H1 (cell line): ENCODE data around the gene SIX3. TPM values are rescaled to one million over a fixed set of nuclear protein-coding genes. Genes with fewer than 3 reads are reported as not detected.

Source experiments
- CHD7 ChIP-seq: fragments of 300-600 bp; sonication (generic); IDR thresholded peaks from 2 replicates; pipeline ENCODE4 v1.7.1; 2012; ENCODE audit warnings: low read length, moderate library complexity, mild to moderate bottlenecking, inconsistent platforms; ENCODE audit not compliant: insufficient replicate concordance
- CTBP2 ChIP-seq: IDR thresholded peaks from 2 replicates; pipeline ENCODE4 v1.7.0; 2011; ENCODE audit warnings: borderline replicate concordance, mild to moderate bottlenecking, moderate library complexity, mixed read lengths, low read length; ENCODE audit not compliant: insufficient read depth, insufficient read length
- EP300 ChIP-seq, 2 experiments: IDR thresholded peaks; 1 replicate in 1 of 2; 2 replicates in 1 of 2; pipeline ENCODE4 v1.6.1; 2011 to 2012; ENCODE audit warnings: low read depth in 2 of 2, low read length in 2 of 2, mild to moderate bottlenecking in 2 of 2, borderline replicate concordance in 1 of 2, inconsistent platforms in 1 of 2, moderate library complexity in 1 of 2
- EZH2 ChIP-seq: fragments of 200-600 bp; sonication (generic); IDR thresholded peaks from 2 replicates; pipeline ENCODE4 v1.7.1; 2012; ENCODE audit warnings: low read depth, mild to moderate bottlenecking, moderate library complexity, low read length, inconsistent platforms; ENCODE audit not compliant: severe bottlenecking
- NANOG ChIP-seq: IDR thresholded peaks from 2 replicates; pipeline ENCODE4 v1.6.1; 2011; ENCODE audit warnings: low read length, low read depth, mild to moderate bottlenecking, inconsistent platforms; ENCODE audit not compliant: insufficient read depth, poor library complexity, severe bottlenecking
- YY1 ChIP-seq: IDR thresholded peaks from 2 replicates; pipeline ENCODE4 v1.6.1; 2011; ENCODE audit warnings: low read depth, mild to moderate bottlenecking, low read length
- polyA plus RNA-seq, 7 experiments: library from polyadenylated mRNA; depleted of rRNA in 3 of 7; stranded (reverse) in 5 of 7; unstranded in 2 of 7; fragments of >200 nt in 5 of 7; fragments of 200-250 nt in 2 of 7; gene quantifications; 1 replicate in 5 of 7; 2 replicates in 1 of 7; 4 replicates in 1 of 7; pipeline versions ENCODE4 v1.2.1 to v1.2.3, GENCODE V29; 2011 to 2013; ENCODE audit warnings: missing spikeins in 2 of 7, mixed read lengths in 2 of 7
- total RNA-seq: library from RNA; stranded (reverse); fragmentation: NEBNext Ultra II Directional; extraction: Animal tissue kit (Norgen Biotek cat#: 25700); gene quantifications from 2 replicates; pipeline ENCODE4 v1.2.1, GENCODE V29; 2021

SIX3 gene
- total and polyA plus RNA-seq, 2 of the 8 experiments (the other 6 are each of a cell fraction or from before 2014, with no cell fraction given): 0.02 to 0.19 TPM

- TF ChIP-seq CHD7 (no peak), NANOG (no peak), YY1 (no peak), CTBP2 (no peak), EZH2 (no peak), EP300 (IDR thresholded peaks at IDR 0.05; ENCODE audit: borderline replicate concordance in 1 of 2, low read depth in 2 of 2, low read length in 2 of 2) (no peak)
Observed at GRCh38 chr2:44909831-44910230, 31.7 kb upstream of the SIX3 start (continued).
